ENCODE results near the gene CPNE4.
"Not testable (repeated sequence)": the region's sequence is repeated elsewhere in the genome, so short reads cannot be mapped to it uniquely, and the experiment has no call there.

Gene CPNE4

DNA sequence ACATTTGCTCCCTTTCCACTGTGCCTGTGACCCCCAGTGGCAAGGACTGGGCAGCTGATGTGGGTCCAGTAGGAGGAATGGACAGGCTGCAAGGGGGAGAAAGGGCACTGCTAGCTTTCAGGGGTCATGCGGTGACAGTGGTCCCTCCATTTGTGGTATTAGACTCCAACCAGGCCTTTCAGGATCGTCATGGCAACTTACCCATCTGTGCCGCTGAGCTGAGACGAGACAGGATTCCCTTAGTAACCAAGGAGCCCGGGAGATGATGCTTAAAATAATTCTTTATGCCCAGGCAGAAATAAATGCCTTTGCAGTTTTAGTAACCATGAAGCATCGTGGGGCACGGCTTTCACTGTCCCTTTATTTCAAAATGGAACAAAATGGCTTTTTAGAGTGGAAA, 516.1 kb downstream of the CPNE4 start:
- DNase-seq = no peak

DNA sequence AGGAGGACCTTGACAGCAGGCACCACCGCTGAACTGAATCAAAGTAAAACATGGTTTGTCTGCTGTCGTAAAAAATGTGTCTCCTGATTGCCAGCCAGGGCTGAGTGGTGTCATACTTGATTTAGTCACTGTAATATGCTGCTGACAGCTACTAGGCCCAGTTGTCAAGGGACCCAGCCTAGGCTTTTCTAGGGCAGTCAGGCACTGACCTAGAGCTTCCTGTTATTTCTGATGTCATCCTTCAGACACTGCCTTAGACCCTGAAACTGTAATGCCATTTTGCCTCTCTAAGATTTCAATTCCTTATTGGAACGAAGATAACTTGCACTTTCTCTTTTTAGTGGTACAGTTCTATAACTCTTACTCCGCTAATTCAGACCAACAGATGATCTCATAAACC, 529.4 kb downstream of the CPNE4 start:
- DNase-seq = no peak

DNA sequence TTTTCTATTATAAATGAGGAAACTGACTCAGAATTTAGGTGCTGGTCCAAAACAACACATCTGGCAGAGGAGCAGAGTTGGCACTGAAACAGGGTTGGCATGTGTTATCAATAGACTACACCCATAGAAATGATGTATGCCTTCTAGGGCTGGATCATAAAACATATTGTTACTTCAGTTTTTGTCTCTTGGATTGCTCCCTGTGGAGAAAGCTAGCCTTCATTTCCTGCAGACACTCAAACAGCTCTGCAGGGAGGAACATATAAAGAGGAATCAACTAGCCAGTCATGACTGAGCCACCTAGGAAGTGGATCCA, 531.5 kb downstream of the CPNE4 start:
- no peak for DNase-seq

DNA sequence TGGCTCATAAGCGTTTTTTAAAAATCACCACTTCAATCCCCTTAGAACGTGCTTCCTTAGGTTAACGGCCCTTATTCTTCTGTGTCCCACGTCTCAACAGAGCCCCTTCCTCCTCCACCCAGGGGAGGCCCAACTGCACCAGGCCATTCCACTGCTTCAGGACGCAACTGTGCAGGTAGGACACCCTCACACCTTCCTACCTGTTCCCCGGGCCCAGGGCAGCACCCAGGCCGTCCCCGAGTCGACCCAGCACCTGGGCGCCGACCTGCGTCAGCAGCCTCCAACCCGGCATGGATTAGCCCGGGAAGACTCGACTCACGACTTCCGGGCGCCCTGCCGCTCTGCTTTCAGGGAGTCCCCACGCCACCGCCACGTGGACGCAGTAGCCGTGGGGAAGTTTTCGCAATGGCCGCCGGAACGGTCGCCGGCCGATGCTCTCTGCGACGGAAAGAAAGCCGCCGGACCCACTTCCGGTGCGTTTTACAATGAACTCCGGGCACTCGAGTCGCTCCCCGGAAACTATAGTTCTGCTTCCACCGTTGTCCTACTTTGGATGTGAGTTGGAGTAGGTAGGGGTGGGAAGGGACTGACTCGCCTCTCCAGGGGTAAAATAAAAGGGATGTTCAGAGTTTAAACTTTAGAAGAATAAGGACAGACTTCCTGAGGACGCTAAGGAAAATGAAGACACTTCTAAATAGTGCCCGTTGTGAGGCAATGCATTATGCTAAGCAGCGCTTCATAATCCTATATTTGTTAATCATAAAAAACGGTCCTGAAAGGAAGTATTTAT, 532.1 kb downstream of the CPNE4 start, which contains the start of gene MRPL3:
Gene MRPL3 (minus strand): TSS at position 442 of the 790 bp plus-strand sequence. CDS start 150 bp downstream, at position 292.
- peak; percentile 82 for DNase-seq

DNA sequence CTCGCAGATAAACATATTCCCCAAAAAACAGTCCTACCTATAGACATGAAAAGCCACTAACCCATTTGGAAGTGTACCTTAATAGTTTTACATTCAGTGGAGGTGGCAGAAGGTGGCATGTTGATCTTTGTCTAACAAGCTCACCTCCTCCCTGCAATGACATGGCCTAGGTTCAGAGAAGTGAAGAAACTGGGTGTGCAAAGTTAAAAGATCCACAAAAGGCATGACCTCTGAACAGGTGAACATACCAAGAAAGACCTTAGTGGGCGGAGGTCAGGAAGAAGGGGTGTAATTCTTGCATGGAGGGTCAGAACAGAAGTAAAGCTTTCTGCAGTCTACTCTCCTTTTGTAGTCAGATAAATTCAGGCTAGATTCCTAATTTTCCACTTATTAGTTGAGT, 532.9 kb downstream of the CPNE4 start:
- no peak for DNase-seq

DNA sequence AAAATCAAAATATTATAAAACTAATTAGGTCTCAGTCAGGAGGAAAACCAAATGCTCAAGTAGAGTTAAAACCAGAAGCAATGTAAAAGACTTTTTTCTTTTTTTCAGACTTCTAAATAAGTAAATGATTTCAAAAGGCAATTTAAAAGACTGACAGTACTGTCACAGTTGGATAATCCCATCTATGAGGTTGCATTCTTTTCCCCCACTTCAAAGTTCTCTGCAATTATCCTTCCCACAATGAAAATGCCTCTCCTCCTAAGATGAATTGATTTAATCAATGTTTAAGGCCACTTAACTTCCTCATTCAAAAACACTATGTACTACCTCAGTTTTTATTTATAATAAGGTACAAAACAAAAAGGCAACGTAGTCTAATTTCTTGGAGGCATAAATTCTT, 540.1 kb downstream of the CPNE4 start:
- no peak for DNase-seq

DNA sequence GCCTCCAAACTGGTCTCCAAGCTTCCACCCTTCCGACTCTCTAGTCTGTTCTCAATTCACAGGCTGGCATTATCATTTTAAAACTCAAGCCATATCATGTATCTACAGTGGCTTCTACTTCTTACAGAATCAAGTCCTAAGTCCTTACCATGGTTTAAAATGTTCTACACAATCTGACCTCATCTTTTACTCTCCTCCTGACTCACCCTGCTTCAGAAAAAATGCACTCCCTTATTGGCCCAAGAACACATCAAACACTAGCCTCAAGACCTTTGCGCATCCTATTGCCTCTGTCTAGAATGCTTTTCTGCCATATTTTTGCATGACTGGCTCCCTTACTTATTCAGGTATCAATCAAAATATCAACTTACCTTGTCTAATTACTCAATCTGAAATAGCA, 543.0 kb downstream of the CPNE4 start:
- no peak for DNase-seq

DNA sequence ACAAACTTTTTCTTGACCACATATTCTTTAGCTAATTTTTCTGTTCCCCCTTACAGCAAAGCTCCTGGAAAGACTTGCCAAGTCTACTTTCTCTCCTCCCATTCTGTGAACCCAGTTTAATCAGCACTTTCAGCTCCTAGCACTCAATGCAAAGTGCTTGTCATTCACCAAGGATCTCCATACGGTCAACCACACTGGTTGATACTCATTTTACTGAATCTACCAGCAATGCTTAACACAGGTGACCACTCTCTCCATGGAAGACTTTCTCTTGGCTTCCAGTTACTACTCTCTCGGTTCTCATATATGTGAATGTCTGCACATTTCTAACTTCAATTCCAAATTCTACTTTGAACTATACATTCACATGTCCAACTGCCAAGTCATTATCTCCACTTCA, 543.7 kb downstream of the CPNE4 start:
- no peak for DNase-seq

DNA sequence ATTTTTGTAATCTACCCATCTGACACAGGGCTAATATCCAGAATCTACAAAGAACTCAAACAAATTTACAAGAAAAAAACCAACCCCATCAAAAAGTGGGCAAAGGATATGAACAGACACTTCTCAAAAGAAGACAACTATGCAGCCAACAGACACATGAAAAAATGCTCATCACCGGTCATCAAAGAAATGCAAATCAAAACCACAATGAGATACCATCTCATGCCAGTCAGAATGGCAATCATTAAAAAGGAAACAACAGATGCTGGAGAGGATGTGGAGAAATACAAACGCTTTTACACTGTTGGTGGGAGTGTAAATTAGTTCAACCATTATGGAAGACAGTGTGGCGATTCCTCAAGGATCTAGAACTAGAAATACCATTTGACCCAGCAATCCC, 548.3 kb downstream of the CPNE4 start:
- DNase-seq = not testable (repeated sequence)

DNA sequence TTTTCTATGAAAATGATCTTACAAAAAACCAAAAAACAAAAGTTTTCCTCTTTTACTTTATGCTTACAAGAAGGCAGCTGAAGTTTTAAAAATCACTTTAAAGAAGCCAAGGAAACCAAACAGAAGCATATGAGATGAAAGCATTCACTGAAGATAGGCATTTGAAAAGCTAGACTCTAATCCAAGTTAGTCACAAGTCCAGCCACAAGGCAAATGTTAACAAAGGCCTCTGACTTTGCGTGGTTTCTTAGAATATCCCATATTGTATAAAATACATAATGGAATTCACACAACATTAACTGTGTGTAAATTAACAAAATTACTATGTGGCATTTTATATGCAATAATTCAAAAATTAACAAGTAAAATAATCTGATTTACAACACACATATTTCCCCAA, 549.7 kb downstream of the CPNE4 start:
- no peak for DNase-seq

DNA sequence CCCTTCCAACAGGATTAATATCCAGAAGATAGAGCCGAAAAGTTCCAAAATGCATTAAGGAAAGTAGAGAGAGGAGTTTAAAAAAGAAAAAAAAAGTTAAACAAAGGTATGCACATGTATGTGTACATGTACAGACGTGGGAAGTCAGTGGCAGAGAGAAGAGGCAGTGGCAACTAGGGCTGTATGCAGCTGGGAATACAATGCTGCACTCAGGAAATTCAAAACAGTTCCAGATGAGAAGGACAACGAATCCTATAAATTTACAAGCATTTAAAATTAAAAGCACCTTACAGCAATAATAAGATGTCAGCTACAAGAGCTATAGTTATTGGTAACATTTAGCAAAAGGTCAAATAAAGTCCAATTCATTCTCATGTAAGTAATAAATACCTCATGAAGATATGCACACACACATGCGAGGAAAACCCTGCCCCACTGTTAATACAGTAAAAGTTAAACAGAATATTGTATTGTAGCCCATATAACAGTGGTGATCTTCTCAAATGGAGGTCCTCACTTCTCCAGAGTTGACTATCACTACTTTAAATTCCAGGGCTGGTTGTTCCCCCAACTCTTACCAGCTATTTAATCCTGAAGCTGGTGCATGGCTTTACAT, 550.2 kb downstream of the CPNE4 start:
- no peak for DNase-seq

Measured in CD4-positive, alpha-beta T cell treated with Interferon gamma for 1 hour (primary cell).